Ectodermal cell (in vitro differentiated cells): ENCODE measurements around the gene PRR15L.
A peak's percentile ranks its signal among the peaks of the same experiment; 100 is the strongest.

ENCODE experiments used
- H3K27ac ChIP-seq: 2 replicates; pipeline ENCODE4 v1.7.0; 2013; ENCODE audit warnings: mild to moderate bottlenecking, low read depth, low read length; ENCODE audit not compliant: insufficient read depth, poor library complexity, severe bottlenecking
- H3K27me3 ChIP-seq: 2 replicates; pipeline ENCODE4 v1.7.0; 2013; ENCODE audit warnings: mild to moderate bottlenecking, low read length; ENCODE audit not compliant: insufficient read depth, control insufficient read depth, poor library complexity, severe bottlenecking
- H3K36me3 ChIP-seq: one replicate; pipeline ENCODE4 v1.7.0; 2013; ENCODE audit warnings: low read length; ENCODE audit not compliant: control insufficient read depth, insufficient read depth
- H3K4me1 ChIP-seq: one replicate; pipeline ENCODE4 v1.7.0; 2013; ENCODE audit warnings: low read length; ENCODE audit not compliant: control insufficient read depth, insufficient read depth
- H3K4me3 ChIP-seq: 2 replicates; pipeline ENCODE4 v1.7.0; 2013; ENCODE audit warnings: low read depth, low read length, control low read depth; ENCODE audit not compliant: insufficient read depth
- H3K9me3 ChIP-seq: 2 replicates; pipeline ENCODE4 v1.7.0; 2013; ENCODE audit warnings: mild to moderate bottlenecking, low read length, moderate library complexity; ENCODE audit not compliant: control insufficient read depth
- WGBS, 2 experiments: methylation state at CpG; one replicate each; pipeline ENCODE4 v1.1.7; 2013; ENCODE audit warnings: missing lambda C conversion rate in 2 of 2; 5-methylcytosine and 5-hydroxymethylcytosine counted together

PRR15L gene

DNA sequence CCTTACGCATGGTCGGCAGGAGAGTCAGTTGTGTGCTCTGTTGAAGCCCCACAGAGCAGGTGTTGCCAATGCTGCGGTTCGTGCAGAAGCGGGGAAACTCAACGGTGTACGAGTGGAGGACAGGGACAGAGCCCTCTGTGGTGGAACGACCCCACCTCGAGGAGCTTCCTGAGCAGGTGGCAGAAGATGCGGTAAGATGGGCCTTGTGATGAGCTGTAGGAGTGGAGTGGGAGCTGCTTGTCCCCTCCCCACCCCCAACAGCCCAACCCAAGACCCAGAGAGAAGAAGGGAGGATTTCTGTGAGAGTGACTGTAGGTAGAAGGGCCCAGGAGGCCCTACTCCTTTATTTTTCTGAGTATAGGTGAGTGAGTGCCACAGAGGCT is 18.1 kb upstream of the PRR15L start:
- Histone ChIP-seq H3K36me3 (peaks cover 42% of the 10 kb centered on the region), H3K27ac (no peak overlapping the region), H3K4me1 (peaks cover 14% of the 10 kb centered on the region), H3K27me3 (no peaks in the 10 kb centered on the region), H3K4me3 (no peak overlapping the region), H3K9me3 (no peaks in the 10 kb centered on the region)
- WGBS, 2 experiments: 96 to 97% methylated on average over 10 of the region's 10 CpGs

DNA sequence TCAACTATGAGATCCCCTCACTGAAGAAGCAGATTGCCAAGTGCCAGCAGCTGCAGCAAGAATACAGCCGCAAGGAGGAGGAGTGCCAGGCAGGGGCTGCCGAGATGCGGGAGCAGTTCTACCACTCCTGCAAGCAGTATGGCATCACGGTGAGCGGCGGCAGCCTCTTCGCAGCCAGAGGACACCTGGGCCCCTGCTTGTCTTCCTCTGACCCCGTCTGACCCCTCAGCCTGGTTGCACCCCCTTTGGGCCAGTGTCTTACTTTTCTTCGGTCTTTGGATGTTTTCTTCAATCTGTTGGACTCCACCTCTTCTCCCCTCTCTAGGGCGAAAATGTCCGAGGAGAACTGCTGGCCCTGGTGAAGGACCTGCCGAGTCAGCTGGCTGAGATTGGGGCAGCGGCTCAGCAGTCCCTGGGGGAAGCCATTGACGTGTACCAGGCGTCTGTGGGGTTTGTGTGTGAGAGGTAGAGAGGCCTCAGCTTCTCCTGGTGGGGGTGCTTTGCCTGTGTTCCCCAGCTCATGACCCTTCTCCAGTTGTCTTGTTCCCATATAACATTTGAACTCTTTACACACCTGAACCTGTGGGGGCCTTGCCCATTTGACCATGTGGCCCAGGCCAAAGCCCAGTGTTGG is 17.6 kb upstream of the PRR15L start:
- H3K36me3 ChIP-seq: peaks cover 37% of the 10 kb centered on the region
- WGBS, 2 experiments: 92 to 94% methylated on average over 15 of the region's 15 CpGs
- peaks cover 14% of the 10 kb centered on the region for H3K4me1 ChIP-seq
- no peak overlapping the region for H3K4me3 ChIP-seq
- no peak overlapping the region for H3K27ac ChIP-seq
- H3K9me3 ChIP-seq: no peaks in the 10 kb centered on the region
- no peaks in the 10 kb centered on the region for H3K27me3 ChIP-seq

DNA sequence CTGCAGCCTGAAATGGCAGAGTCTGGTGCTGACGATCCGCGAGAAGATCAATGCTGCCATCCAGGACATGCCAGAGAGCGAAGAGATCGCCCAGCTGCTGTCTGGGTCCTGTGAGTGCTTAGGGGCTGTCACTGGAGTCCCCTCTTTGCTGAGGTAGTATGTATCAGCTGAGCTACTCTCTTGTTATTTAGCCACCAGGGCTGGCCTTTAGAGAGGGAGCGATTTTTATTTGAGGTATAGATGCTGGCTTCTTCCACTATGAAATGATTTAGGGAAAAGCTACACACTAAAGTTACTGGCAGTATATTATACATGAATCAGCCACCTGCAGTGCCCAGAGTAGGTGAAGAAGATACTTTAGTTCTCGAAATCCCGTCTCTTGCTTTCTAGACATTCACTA is 15.9 kb upstream of the PRR15L start:
- H3K4me1 ChIP-seq: peaks cover 7% of the 10 kb centered on the region
- peaks cover 23% of the 10 kb centered on the region for H3K36me3 ChIP-seq
- H3K4me3 ChIP-seq: no peak overlapping the region
- no peaks in the 10 kb centered on the region for H3K9me3 ChIP-seq
- no peaks in the 10 kb centered on the region for H3K27me3 ChIP-seq
- H3K27ac ChIP-seq: no peak overlapping the region
- WGBS, 2 experiments: 94 to 95% methylated on average over 8 of the region's 8 CpGs

DNA sequence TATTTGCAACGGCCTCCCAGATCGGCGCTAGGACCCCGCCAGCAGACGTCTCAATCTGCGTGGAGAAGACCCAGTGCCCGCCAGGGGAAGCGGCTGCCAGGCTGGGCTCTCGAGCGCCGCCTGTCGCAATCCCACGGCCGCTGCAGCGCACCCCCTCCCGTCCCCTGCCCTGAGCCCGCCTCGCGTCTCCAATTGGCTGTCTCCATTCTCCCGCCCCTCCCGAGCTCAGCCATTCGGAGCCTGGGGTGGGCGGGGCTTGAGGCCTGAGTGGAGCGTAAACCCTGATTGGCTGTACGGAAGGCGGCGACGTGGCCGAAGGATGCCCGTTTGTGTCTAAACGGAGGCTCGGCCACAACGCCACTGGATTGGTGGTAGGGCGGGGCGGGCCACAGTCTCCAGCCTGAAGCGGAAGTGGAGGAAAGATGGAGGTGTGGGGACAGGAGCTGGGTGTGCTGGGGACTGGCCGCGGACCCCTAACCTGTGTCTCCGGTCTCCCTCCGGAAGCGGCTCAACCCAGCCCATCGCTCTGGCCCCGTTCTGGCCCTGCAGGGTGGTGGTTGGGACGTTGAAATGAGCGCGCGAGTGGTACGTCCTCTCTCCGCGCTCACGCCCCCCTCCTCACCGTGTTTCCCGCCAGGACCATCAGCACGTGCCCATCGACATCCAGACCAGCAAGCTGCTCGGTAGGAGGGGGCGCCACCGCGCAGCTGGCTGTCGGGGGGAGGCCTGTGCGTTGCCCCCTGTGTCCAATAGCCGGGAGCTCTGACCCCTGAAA is 13.2 kb upstream of the PRR15L start, which contains the start of gene CDK5RAP3:
Gene CDK5RAP3 (plus strand): TSS at position 389 of the 775 bp plus-strand sequence. CDS start 34 bp downstream, at position 423.
- Histone ChIP-seq H3K27ac (peak within 1 kb of the TSS; percentile 2), H3K4me3 (peak within 1 kb of the TSS; percentile 64), H3K4me1 (peaks cover 5% of the 10 kb centered on the region), H3K27me3 (no peaks in the 10 kb centered on the region), H3K9me3 (no peaks in the 10 kb centered on the region), H3K36me3 (peaks cover 19% of the 10 kb centered on the region)
- WGBS, 2 experiments: 1% methylated on average over 62 of the region's 62 CpGs

DNA sequence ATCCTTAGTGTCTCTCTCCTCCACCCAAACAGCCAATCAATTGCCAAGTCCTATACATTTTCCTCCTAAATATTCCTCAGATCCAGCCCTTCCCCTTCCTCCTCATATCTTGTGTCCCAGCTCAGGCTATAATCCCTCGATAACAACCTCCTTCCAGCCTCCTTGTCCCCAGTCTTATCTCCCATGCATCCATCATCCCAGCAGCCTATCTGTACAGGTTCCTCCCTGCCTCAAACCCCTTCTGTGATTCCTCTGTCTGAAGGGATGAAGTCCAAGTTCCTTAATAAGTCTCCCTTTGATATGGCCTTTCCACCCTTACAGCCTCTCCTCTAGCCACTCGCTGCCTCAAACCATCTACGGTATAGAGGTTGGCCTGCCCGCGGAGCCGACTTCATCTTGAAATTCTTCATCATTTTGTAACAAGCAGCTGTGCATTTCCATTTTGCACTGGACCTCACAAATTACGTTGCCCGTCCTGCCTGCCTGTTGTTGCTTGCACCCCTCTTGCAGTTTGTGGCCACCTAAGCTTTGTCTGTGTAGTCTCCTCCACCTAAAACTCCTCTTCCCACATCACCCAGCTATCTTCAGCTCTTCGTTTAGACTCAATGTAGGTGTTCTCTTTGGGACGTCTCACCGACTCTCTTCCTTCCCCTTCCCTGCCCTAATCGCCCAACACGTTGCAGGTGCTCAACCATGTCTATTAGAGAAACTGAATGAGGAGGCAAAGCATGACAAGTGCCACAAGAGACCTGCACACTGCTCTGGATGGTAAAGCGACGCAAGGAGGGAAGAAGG is 12.4 kb upstream of the PRR15L start:
- Histone ChIP-seq H3K27ac (no peak overlapping the region), H3K27me3 (no peaks in the 10 kb centered on the region), H3K9me3 (no peaks in the 10 kb centered on the region), H3K36me3 (peaks cover 12% of the 10 kb centered on the region), H3K4me3 (no peak overlapping the region), H3K4me1 (peaks cover 5% of the 10 kb centered on the region)
- WGBS, 2 experiments: 67 to 69% methylated on average over 15 of the region's 15 CpGs

DNA sequence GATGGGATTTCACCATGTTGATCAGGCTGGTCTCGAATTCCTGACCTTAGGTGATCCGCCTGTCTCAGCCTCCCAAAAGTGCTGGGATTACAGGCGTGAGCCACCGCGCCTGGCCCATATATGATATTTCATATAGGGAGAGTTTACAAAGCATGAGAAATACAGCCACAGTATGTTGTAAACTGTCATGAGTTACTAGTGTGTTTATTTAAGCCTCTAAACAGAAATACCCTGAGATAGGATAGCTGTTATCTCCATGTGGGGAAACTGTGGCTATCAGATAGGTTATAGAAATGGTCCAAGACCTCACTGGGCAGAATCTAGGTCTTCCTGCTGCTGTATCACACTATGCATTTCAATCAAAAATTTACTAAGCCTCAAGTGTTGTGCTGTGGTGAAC is 11.2 kb upstream of the PRR15L start:
- H3K36me3 ChIP-seq: no peaks in the 10 kb centered on the region
- no peak overlapping the region for H3K4me3 ChIP-seq
- peaks cover 5% of the 10 kb centered on the region for H3K4me1 ChIP-seq
- 90 to 94% methylated on average over 5 of the region's 5 CpGs for WGBS, 2 experiments
- no peaks in the 10 kb centered on the region for H3K9me3 ChIP-seq
- no peaks in the 10 kb centered on the region for H3K27me3 ChIP-seq
- no peak overlapping the region for H3K27ac ChIP-seq

DNA sequence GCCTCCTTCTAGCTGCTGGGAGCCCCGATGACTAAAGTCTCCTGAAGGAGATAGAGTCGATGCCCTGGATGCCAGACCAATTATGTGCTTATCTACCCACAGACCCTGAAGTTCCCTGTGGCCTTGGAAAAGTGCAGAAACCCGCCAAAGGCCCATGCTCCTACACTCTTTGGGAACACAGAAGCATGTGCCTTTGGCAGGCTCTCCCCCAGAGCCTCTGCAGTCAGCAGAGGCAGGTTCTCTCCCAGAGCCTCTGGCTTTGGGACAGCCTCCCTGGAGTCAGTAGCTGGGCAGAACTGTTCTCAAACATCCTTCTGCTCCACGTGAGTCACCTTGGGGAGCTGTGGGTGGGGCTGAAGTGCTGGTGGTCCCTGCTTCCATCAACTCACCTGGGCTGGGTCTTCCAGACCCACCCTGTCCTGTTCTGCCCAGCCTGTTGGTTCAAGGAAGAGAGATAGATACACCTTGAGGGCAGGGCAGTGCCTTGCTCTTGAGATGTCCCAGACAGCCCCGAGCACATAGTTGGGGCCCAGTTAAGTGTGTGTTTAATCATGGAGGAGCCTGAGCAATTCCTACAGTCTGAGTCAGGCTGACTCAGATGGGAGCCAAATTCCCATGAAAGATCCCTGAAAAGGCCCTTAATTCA is 10.0 kb upstream of the PRR15L start:
- no peaks in the 10 kb centered on the region for H3K9me3 ChIP-seq
- H3K27ac ChIP-seq: no peak overlapping the region
- H3K36me3 ChIP-seq: no peaks in the 10 kb centered on the region
- 64 to 85% methylated on average over 4 to 5 of the region's 5 CpGs for WGBS, 2 experiments
- no peak overlapping the region for H3K4me3 ChIP-seq
- H3K4me1 ChIP-seq: peaks cover 5% of the 10 kb centered on the region
- H3K27me3 ChIP-seq: no peaks in the 10 kb centered on the region

DNA sequence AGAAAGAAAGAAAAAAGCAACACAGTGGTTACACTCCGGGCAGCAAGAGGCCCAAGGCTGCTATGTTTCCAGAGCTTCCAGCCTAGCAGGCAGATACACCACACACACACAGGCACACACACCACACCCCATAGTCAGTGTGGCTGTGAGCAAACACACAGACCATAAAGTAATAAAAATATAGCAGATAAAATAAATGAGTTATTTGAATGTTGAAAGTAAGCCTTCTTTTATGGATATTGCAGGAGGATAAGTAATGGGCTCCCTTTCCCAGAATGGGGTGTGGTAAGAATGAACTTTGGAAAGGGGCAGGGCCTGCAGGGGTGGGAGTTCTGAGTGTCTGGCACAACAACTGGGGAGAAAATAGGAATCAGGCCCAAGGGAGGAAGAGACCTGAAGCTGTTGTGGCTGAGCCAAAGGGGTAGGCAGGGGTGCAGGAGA is 8.4 kb upstream of the PRR15L start:
- 91% methylated on average over 1 of the region's 1 CpG; no CpG with 5 or more reads in 1 of the 2 experiments for WGBS, 2 experiments
- Histone ChIP-seq H3K4me3 (no peak overlapping the region), H3K9me3 (no peaks in the 10 kb centered on the region), H3K36me3 (no peaks in the 10 kb centered on the region), H3K4me1 (no peaks in the 10 kb centered on the region), H3K27ac (no peak overlapping the region), H3K27me3 (no peaks in the 10 kb centered on the region)

DNA sequence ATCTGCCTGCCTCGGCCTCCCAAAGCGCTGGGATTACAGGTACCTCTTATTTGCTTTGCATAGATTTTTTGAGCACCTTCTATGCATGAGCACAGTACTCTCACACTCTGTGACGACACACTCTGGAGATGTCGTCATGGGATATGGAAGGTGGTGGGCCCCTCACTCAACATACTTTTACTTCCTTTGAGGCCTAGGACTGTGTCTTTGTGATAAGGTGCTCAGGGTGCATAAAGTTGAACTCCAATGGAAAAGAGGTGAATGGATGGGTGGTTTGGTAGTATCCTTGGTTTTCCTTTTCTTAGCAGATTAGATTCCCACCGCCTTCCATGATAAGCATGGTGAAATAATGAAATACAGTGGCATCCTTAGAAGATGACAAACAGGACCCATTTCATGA is 7.2 kb upstream of the PRR15L start:
- H3K36me3 ChIP-seq: no peaks in the 10 kb centered on the region
- no peaks in the 10 kb centered on the region for H3K4me1 ChIP-seq
- H3K27ac ChIP-seq: no peak overlapping the region
- WGBS, 2 experiments: 93 to 95% methylated on average over 5 of the region's 5 CpGs
- H3K4me3 ChIP-seq: no peak overlapping the region
- no peaks in the 10 kb centered on the region for H3K27me3 ChIP-seq
- no peaks in the 10 kb centered on the region for H3K9me3 ChIP-seq
